CD4-positive, alpha-beta T cell treated with Interferon gamma for 1 hour (primary cell): Measurements from ENCODE around the gene STIM1.
"Not testable (repeated sequence)": the region's sequence is repeated elsewhere in the genome, so short reads cannot be mapped to it uniquely, and the experiment has no call there.

Experiments used
- DNase-seq: peaks from one replicate; pipeline ENCODE4 v3.0.0-alpha.2; 2020

The STIM1 gene

GRCh38 chr11:4084406-4085125 lies 229.1 kb downstream of the STIM1 start:
- DNase-seq = no peak

GRCh38 chr11:4085575-4085974 lies 230.1 kb downstream of the STIM1 start:
- DNase-seq = no peak

- peak; percentile 12 for DNase-seq
These were observed 231.3 kb downstream of the STIM1 start for GRCh38 chr11:4086575-4087353.

- DNase-seq = no peak
These were observed 232.1 kb downstream of the STIM1 start for GRCh38 chr11:4087551-4087950.

- DNase-seq = peak; percentile 57
These were observed 234.8 kb downstream of the STIM1 start for GRCh38 chr11:4090258-4090657.

- peak; percentile 13 for DNase-seq
These were observed 236.6 kb downstream of the STIM1 start for GRCh38 chr11:4092026-4092425.

GRCh38 chr11:4093519-4094347 lies 238.3 kb downstream of the STIM1 start:
- no peak for DNase-seq

GRCh38 chr11:4094348-4095291 lies 239.2 kb downstream of the STIM1 start, which contains the start of gene RRM1:
Gene RRM1, plus strand, starts transcription at chr11:4094799. Its CDS starts 214 bp downstream, at chr11:4095013.
- DNase-seq = peak; percentile 96

- no peak for DNase-seq
These were observed 240.2 kb downstream of the STIM1 start for GRCh38 chr11:4095509-4096230.

- DNase-seq = no peak
These were observed 242.7 kb downstream of the STIM1 start for GRCh38 chr11:4098026-4098621.

- no peak for DNase-seq
These were observed 247.2 kb downstream of the STIM1 start for GRCh38 chr11:4102711-4103110.

- no peak for DNase-seq
These were observed 247.8 kb downstream of the STIM1 start for GRCh38 chr11:4103269-4103668.

GRCh38 chr11:4105916-4106315 lies 250.5 kb downstream of the STIM1 start:
- DNase-seq = no peak

- DNase-seq = no peak
These were observed 256.4 kb downstream of the STIM1 start for GRCh38 chr11:4111834-4112233.

- no peak for DNase-seq
These were observed 259.7 kb downstream of the STIM1 start for GRCh38 chr11:4115128-4115527.

GRCh38 chr11:4118107-4118506 lies 262.6 kb downstream of the STIM1 start:
- DNase-seq = no peak

- no peak for DNase-seq
These were observed 267.8 kb downstream of the STIM1 start for GRCh38 chr11:4123218-4123617.

- DNase-seq = no peak
These were observed 269.7 kb downstream of the STIM1 start for GRCh38 chr11:4125141-4125540.

- DNase-seq = no peak
These were observed 271.9 kb downstream of the STIM1 start for GRCh38 chr11:4127357-4127756.

GRCh38 chr11:4130219-4130618 lies 274.8 kb downstream of the STIM1 start:
- DNase-seq = not testable (repeated sequence)

GRCh38 chr11:4134806-4135205 lies 279.3 kb downstream of the STIM1 start:
- no peak for DNase-seq
